IPS DF 19.7 (cell line): ENCODE data around the gene FEZF2.
A peak's percentile ranks its signal among the peaks of the same experiment; 100 is the strongest.

Experiments used
- DNase-seq: peaks from one replicate; pipeline ENCODE4 v3.0.0-alpha.2; 2013; ENCODE audit warnings: low read depth, low spot score

The FEZF2 gene

DNA sequence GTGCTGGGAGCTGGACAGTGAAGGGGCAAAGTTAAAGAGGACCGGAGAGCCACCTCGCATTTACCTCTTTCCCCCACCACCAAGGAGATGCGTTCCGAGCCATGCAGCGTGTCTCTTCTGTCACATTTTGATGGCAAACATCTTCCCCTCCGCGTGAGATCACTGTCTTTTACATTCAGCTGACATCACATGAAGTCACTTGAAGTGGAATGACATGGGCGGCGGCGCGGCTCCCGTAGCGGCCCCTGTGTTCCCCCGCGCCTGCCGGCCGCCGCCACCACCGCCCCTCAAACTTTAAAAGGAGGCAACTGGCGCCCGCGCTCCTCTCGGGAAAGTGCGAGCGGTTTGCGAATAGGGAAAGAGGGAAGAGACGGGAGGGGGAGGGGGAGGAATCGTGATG is at the start of gene FEZF2:
TSS of gene FEZF2 (minus strand) at position 336 of the 400 bp plus-strand sequence. CDS start 682 bp downstream, outside the sequence.
- no peak for DNase-seq

GRCh38 chr3:62421207-62421606 is 47.9 kb upstream of the FEZF2 start:
- no peak for DNase-seq

GRCh38 chr3:62416144-62416543 is 42.8 kb upstream of the FEZF2 start:
- DNase-seq, result no peak

- peak; percentile 73 for DNase-seq
Observed at GRCh38 chr3:62415312-62415801, 42.0 kb upstream of the FEZF2 start.

DNA sequence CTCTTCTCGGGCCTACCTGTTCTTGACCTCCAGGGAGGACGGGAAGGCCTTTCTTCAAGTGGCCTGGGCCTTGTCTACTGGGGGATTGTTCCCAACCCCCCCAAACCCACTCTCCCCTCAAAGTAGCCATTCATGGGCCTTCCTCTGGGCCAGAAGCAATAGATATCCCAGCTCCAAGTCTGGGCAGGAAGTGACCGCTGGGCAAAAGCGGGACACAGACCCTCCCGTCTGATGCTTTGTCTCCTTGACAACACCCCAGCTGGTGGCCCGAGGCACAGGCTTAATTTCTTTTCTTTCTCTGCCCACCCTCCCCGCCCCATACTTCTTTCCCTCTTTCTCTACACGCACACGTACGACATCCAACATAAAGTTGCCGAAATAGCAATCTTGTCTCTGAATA is 41.4 kb upstream of the FEZF2 start:
- no peak for DNase-seq

GRCh38 chr3:62413687-62414086 is 40.3 kb upstream of the FEZF2 start:
- no peak for DNase-seq

- no peak for DNase-seq
Observed at GRCh38 chr3:62406945-62407344, 33.6 kb upstream of the FEZF2 start.

DNA sequence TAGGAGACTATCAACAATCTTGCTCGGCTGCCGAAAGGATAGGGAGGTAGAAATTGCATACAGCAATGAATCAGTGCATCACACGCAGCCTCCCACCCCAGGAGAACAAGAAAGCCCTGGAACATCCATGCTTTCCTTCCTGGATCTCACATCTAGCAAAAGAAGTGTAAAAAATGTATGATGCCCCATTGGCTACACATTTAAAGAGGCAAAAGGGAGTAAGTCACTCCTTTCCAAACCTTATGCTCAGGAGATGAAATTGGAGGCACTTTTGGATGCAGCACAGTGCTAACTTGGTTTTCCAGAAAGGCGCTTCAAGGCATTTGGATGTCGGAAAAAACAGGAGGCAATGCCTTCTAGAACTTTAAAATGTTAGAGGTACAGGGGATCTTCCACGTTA is 32.2 kb upstream of the FEZF2 start:
- no peak for DNase-seq

DNA sequence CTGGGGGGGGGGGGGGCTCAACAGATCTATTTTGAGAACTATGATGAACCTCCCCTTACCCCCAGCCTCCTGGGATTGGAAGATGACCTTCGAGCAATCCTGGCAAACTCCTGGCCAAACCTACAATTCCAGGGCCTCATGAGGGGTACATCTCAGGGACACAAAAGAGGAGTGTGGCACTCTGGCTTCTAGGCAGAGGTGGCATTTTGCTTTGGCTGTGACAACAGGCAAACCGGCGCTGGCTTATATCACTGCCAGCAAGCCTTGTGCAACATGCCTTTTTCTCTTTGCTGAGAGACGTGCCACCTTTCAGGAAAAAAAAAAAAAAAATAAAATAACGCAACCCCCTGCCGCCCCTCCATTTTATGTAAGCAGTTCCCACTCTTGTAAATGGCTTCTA is 31.8 kb upstream of the FEZF2 start:
- DNase-seq, result no peak

DNA sequence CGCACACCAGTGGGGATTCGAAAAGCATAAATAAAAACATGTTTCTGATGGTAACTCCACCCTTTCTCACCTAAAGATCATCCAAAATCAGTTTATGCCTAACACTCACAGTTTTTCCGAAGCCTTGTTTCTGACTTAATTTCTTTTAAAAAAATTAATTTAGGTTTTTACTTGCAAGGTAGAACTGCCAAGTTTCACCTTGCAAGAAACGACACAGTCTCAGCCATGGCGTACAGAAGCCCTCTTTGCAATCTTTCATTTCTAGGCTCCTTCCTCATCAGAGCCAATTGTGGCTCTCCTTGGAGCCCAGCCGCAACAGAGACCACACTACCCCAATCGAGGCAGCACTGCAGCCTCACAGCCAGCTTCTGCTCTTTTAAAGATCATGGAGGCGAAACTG is 31.0 kb upstream of the FEZF2 start:
- DNase-seq, result no peak

GRCh38 chr3:62403765-62404164 is 30.4 kb upstream of the FEZF2 start:
- no peak for DNase-seq

- DNase-seq, result no peak
Observed at GRCh38 chr3:62392626-62393292, 19.4 kb upstream of the FEZF2 start.

DNA sequence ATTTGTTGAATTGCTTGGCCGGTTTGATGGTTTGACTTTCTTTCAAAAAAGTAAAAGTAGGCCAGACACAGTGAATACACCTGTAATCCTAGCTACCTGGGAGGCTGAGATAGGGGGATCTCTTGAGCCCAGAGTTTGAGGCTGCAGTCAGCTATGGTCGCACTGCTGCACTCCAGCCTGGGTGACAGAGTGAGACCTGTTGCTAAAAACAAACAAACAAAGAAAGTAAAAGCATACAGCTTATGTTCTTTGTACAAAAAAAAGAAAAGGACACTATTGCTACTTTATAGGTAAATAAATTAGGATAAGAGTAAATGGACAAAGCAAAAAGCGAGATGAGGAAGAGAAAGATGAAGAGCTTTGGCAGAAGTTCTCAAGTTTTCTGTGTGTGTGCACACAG is 13.9 kb upstream of the FEZF2 start:
- no peak for DNase-seq

- no peak for DNase-seq
Observed at GRCh38 chr3:62379321-62379798, 6.0 kb upstream of the FEZF2 start.

DNA sequence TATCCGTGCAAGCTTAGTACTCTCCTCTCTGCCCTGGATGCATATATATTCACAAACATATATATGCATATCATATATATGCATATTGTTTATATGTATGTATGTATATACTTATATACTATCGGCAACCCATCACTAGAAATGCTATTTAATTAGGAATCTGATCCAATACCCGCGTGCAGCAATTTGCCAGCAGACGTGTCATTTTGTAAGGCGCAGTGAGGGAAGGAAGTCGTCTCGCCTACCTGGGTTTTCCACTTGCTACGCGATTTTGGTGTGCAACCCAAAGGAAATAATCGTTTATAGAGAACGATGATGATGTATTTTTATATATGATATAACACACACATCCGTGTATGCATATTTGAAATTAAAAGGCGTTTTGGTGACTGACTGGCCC is 5.6 kb upstream of the FEZF2 start:
- no peak for DNase-seq

GRCh38 chr3:62378311-62378789 is 5.0 kb upstream of the FEZF2 start:
- no peak for DNase-seq

DNA sequence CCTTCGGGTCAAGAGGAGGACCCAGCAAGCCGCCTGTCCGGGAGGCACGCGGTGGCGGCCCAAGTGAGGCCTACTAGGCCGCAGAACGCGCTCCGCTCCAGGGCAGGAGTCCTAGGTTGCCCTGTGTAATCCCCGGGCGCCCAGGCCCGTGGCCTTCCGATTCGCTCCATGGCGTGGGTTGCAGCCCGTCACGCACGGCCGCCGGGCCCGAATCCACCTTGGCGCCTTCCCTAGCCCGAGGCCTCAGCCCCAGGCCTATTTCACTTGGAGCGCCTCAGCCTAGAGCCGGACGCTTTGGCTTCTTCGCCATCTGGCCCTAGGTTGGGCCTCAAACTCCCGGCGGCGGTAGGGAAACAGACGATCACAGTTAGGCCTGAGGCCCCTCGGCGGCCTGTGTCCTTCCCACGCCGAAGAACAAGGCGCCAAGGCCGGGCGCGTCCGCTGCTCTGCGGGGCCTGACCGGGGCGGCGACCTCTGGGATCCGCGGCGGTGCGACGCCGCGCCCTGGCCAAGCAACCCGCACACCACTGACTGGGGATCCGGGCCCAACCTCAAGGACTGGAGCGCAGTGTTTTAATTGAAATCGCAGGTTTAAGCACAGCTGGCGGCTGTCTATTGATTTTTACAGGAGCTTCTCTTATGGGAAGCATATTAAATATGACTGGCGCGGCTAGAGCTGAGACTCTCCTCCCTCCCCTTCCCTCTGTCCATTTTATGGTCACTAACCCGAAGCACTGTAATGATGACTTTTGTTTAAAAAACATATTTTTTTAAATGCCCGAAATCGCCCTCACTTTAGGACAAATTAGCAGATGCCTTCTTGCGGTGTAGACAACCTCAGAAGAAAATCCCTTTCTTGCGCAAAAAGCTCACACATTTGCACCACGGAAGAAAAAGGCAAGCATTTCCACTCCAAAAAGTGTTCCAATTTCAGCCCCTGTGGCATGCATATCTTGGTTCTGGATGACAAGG is 3.8 kb upstream of the FEZF2 start:
- no peak for DNase-seq

DNA sequence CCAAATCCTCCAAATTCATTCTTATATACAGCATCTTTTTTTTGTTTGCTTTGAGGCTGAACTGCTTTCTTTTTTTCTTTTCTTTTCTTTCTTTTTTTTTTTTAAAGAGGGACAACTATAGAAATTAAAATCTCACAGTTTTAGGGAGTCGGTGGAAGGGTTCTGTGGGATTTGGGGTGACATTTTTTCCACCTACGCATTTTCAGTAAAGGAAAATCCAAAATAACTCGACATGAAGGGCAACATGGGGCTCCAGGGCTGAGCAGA is 3.0 kb upstream of the FEZF2 start:
- DNase-seq, result no peak

DNA sequence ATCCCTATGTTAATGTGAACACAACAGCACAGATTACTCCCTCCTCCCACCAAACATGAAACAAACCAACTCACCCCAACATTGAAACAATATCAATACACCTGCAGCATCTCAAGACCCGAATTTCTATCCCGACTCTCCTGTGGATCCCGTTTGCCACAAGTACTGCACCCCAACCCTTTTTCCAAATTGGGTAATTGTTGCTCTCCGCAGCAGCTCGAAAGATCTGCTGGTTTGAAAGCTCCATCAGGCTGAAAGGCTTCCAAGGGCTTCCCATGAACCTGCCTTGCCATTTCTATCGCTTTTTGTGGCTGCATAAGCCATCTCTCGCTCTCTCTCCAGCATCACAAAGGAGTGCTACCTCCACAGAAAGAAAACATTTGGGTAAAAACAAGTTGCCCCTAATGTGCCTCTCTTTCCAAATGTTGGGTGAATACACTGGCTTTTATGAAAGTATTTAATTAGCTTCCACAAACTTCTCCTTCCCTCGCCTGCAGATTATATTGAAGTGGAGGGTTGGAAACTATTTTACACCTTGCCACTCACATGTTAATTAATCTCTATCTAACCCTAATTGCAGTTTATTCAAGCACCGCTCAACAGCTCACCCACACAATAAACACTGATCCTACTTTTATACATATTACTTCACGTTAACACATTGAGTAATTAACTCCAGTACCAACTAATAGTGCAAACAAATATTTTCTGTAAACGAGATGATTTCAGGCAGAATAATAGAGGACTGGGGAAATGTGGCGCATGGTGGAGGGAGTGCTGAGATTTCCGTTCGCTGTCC is 2.5 kb upstream of the FEZF2 start:
- no peak for DNase-seq

- DNase-seq, result no peak
Observed at GRCh38 chr3:62374341-62375218, 1.2 kb upstream of the FEZF2 start.
